Muscle layer of duodenum (tissue), 2 donors: ENCODE data around the gene MAGED2.

Source experiments
- H3K27ac ChIP-seq: one replicate; pipeline ENCODE4 v1.7.0; 2013; ENCODE audit warnings: mild to moderate bottlenecking, low read length
- H3K27me3 ChIP-seq: one replicate; pipeline ENCODE4 v1.7.0; 2013; ENCODE audit warnings: low read depth, mild to moderate bottlenecking, control low read depth, low read length
- H3K36me3 ChIP-seq, 2 donors: one replicate each; pipeline ENCODE4 v1.7.0; 2013; ENCODE audit warnings: low read length in 2 of 2, control low read depth in 1 of 2, mild to moderate bottlenecking in 1 of 2; ENCODE audit not compliant: insufficient read depth in 2 of 2, control insufficient read depth in 1 of 2
- H3K4me1 ChIP-seq, 2 donors: one replicate each; pipeline ENCODE4 v1.7.0; 2013; ENCODE audit warnings: low read length in 2 of 2, mild to moderate bottlenecking in 2 of 2, control low read depth in 1 of 2, moderate library complexity in 1 of 2; ENCODE audit not compliant: insufficient read depth in 2 of 2, control insufficient read depth in 1 of 2
- H3K4me3 ChIP-seq, 2 donors: one replicate each; pipeline ENCODE4 v1.7.0; 2013; ENCODE audit warnings: low read length in 2 of 2, low read depth in 1 of 2, mild to moderate bottlenecking in 1 of 2
- H3K9me3 ChIP-seq, 2 donors: one replicate each; pipeline ENCODE4 v1.7.0; 2013; ENCODE audit warnings: low read length in 2 of 2, control low read depth in 1 of 2, mild to moderate bottlenecking in 1 of 2; ENCODE audit not compliant: control insufficient read depth in 1 of 2
- donor health status: healthy.

The MAGED2 gene

GRCh38 chrX:54798137-54798536 lies 9.4 kb upstream of the MAGED2 start, which contains the start of gene ITIH6:
Gene ITIH6, minus strand, starts transcription at chrX:54798255. Its CDS starts 45 bp downstream, at chrX:54798210.
- H3K36me3 ChIP-seq, result no peaks in the 10 kb centered on the region
- no peak within 1 kb of the TSS for H3K4me3 ChIP-seq
- no peaks in the 10 kb centered on the region for H3K9me3 ChIP-seq
- H3K4me1 ChIP-seq, result no peaks in the 10 kb centered on the region
- H3K27ac ChIP-seq, result no peak within 1 kb of the TSS
- H3K27me3 ChIP-seq, result no peaks in the 10 kb centered on the region

GRCh38 chrX:54799046-54799445 lies 8.5 kb upstream of the MAGED2 start:
- Histone ChIP-seq H3K36me3 (no peaks in the 10 kb centered on the region), H3K9me3 (no peaks in the 10 kb centered on the region), H3K27me3 (no peaks in the 10 kb centered on the region), H3K4me1 (no peaks in the 10 kb centered on the region), H3K4me3 (no peak overlapping the region), H3K27ac (no peak overlapping the region)

GRCh38 chrX:54808109-54808604 lies 612 bp downstream of the MAGED2 start:
- Histone ChIP-seq H3K4me1 (peaks cover 0 to 11% of the 10 kb centered on the region in 2 donors), H3K27me3 (no peaks in the 10 kb centered on the region), H3K27ac (peak overlapping the region; percentile 79), H3K36me3 (peaks cover 7 to 33% of the 10 kb centered on the region in 2 donors), H3K4me3 (peak overlapping the region; percentile 80 to 86), H3K9me3 (no peaks in the 10 kb centered on the region)

GRCh38 chrX:54808605-54809483 lies 1.3 kb downstream of the MAGED2 start:
- Histone ChIP-seq H3K27me3 (no peaks in the 10 kb centered on the region), H3K4me1 (peaks cover 0 to 11% of the 10 kb centered on the region in 2 donors), H3K27ac (peak overlapping the region; percentile 79), H3K4me3 (peak overlapping the region; percentile 80 to 86), H3K36me3 (peaks cover 14 to 40% of the 10 kb centered on the region in 2 donors), H3K9me3 (no peaks in the 10 kb centered on the region)

GRCh38 chrX:54810532-54810931 lies 3.0 kb downstream of the MAGED2 start:
- no peak overlapping the region for H3K27ac ChIP-seq
- peaks cover 0 to 11% of the 10 kb centered on the region in 2 donors for H3K4me1 ChIP-seq
- no peaks in the 10 kb centered on the region for H3K27me3 ChIP-seq
- no peaks in the 10 kb centered on the region for H3K9me3 ChIP-seq
- peaks cover 31 to 57% of the 10 kb centered on the region in 2 donors for H3K36me3 ChIP-seq
- H3K4me3 ChIP-seq, result no peak overlapping the region

GRCh38 chrX:54811301-54811885 lies 3.8 kb downstream of the MAGED2 start:
- Histone ChIP-seq H3K9me3 (no peaks in the 10 kb centered on the region), H3K4me1 (peaks cover 0 to 11% of the 10 kb centered on the region in 2 donors), H3K27ac (no peak overlapping the region), H3K4me3 (no peak overlapping the region), H3K36me3 (peaks cover 38 to 63% of the 10 kb centered on the region in 2 donors), H3K27me3 (no peaks in the 10 kb centered on the region)

GRCh38 chrX:54812306-54812705 lies 4.8 kb downstream of the MAGED2 start:
- no peak overlapping the region for H3K4me3 ChIP-seq
- no peaks in the 10 kb centered on the region for H3K27me3 ChIP-seq
- H3K36me3 ChIP-seq, result peaks cover 38 to 63% of the 10 kb centered on the region in 2 donors
- no peak overlapping the region for H3K27ac ChIP-seq
- H3K9me3 ChIP-seq, result no peaks in the 10 kb centered on the region
- peaks cover 0 to 11% of the 10 kb centered on the region in 2 donors for H3K4me1 ChIP-seq

- Histone ChIP-seq H3K27ac (no peak overlapping the region), H3K9me3 (no peaks in the 10 kb centered on the region), H3K4me3 (no peak overlapping the region), H3K27me3 (no peaks in the 10 kb centered on the region), H3K4me1 (no peaks in the 10 kb centered on the region), H3K36me3 (peaks cover 37 to 39% of the 10 kb centered on the region in 2 donors)
Measured at GRCh38 chrX:54817220-54817820, 9.8 kb downstream of the MAGED2 start.

GRCh38 chrX:54818221-54818620 lies 10.7 kb downstream of the MAGED2 start:
- Histone ChIP-seq H3K4me3 (no peak overlapping the region), H3K27me3 (no peaks in the 10 kb centered on the region), H3K36me3 (peaks cover 30% of the 10 kb centered on the region in 2 donors), H3K9me3 (no peaks in the 10 kb centered on the region), H3K4me1 (no peaks in the 10 kb centered on the region), H3K27ac (no peak overlapping the region)

GRCh38 chrX:54819201-54819600 lies 11.7 kb downstream of the MAGED2 start:
- H3K9me3 ChIP-seq, result no peaks in the 10 kb centered on the region
- no peak overlapping the region for H3K27ac ChIP-seq
- no peaks in the 10 kb centered on the region for H3K4me1 ChIP-seq
- H3K36me3 ChIP-seq, result peaks cover 20% of the 10 kb centered on the region in 2 donors
- no peaks in the 10 kb centered on the region for H3K27me3 ChIP-seq
- H3K4me3 ChIP-seq, result no peak overlapping the region

- Histone ChIP-seq H3K36me3 (peaks cover 4 to 5% of the 10 kb centered on the region in 2 donors), H3K27ac (no peak overlapping the region), H3K9me3 (no peaks in the 10 kb centered on the region), H3K27me3 (no peaks in the 10 kb centered on the region), H3K4me1 (no peaks in the 10 kb centered on the region), H3K4me3 (no peak overlapping the region)
Measured at GRCh38 chrX:54820737-54821136, 13.2 kb downstream of the MAGED2 start.
